Cardiac fibroblast (primary cell): Measurements from ENCODE around the gene SLC25A48.

Experiments used
- DNase-seq, 2 donors: peaks; one replicate each; pipeline versions ENCODE4 v3.0.0 to v3.0.0-alpha.2; 2010; ENCODE audit warnings: low read depth in 2 of 2
- H3K4me3 ChIP-seq, 2 donors: replicated peaks in 1 of 2; 1 replicate in 1 of 2; 2 replicates in 1 of 2; pipeline ENCODE4 v1.5.1; 2011; ENCODE audit warnings: low read depth in 2 of 2, low read length in 2 of 2, mild to moderate bottlenecking in 2 of 2, moderate library complexity in 1 of 2
- CTCF ChIP-seq: IDR thresholded peaks from one replicate; pipeline ENCODE4 v1.5.1; 2011; ENCODE audit warnings: low read depth, mild to moderate bottlenecking, low read length, inconsistent platforms

SLC25A48 gene

DNA sequence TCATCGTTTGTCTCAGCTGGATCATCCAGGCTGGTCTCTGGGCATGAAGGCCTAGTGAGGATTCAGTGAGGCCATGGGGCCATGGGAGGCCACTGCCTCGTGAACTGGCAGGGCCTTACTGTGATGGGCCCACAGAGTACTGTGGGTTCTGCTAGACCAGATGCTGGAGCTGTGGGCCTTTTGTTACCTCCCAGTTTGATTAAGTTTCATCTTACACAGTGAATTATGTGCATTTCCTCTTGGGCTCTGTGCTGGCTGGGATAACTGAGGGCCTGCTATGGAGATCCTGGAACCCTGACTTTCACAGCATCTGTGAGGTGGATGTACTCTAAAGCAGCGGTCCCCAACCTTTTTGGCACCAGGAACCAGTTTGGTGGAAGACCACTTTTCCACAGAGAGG is 19.7 kb upstream of the SLC25A48 start:
- no peak for DNase-seq

GRCh38 chr5:135821061-135821801 is 13.2 kb upstream of the SLC25A48 start:
- H3K4me3 ChIP-seq = no peak overlapping the region
- DNase-seq = no peak
- TF ChIP-seq CTCF = no peak

More for the DNA sequence above, 19.7 kb upstream of the SLC25A48 start:
- H3K4me3 ChIP-seq = no peak overlapping the region
- TF ChIP-seq CTCF = no peak

DNA sequence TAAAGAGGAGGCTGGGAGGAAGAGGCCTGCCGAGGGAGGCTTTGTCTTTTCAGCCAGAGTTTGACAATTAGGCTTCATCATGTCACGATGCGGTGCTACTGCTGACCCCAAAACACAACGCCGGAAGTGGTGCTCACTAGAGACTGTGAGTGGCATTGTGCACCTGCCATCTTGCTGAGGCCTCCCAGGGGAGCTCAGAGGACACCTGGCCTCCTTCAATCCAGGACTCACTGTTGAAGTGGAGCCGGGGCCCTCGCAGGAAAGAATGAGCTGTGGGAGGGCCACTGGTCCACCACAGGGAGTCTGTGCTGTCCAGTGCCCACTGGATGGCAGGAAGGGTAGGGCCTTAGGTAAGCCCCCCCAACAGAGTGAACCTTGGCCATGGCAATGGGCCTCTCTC is 12.7 kb upstream of the SLC25A48 start:
- no peak overlapping the region for H3K4me3 ChIP-seq
- TF ChIP-seq CTCF = no peak
- DNase-seq = no peak

- DNase-seq = no peak
- no peak overlapping the region for H3K4me3 ChIP-seq
- TF ChIP-seq CTCF = no peak
Measured at GRCh38 chr5:135822286-135822685, 12.2 kb upstream of the SLC25A48 start.

DNA sequence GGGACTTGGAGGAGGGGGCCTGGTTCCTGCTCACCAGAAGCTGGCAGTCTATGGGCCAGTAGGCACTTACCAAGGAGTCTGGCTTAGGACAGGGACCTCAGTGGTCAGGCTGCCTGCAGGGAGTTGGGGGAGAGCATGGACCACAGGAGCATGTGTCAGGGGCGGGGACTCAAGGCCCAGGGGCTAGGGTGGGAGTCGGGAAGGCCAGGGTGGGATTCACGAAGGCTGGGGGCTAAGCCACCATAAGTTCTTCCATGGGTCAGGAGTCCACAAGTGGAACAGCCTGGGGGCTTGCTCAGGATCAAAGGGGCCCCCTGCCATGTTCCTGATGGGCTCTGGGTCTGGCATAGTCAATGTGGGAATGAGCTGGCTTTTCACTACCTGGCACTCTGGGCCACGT is 11.5 kb upstream of the SLC25A48 start:
- TF ChIP-seq CTCF = no peak
- no peak overlapping the region for H3K4me3 ChIP-seq
- DNase-seq = no peak

DNA sequence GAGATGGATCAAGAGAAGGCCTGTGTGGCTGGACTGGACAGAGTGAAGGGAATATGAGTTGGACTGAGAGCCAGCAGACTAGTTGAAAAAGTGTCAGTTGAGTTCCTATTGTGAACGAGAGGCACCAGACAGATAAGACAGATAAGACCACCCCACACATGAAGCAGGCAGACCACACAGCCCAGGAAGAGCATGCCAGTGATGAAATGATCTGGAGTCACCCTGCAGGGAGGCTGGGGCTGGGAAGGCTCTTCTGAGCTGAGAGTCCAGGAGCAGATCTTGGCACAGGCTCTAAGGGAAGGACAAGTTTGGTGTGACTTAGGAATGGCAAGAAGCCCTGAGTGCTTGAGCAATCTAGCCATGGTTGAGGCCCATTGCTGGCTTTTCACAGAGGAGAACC is 10.6 kb upstream of the SLC25A48 start:
- DNase-seq = no peak
- H3K4me3 ChIP-seq = no peak overlapping the region
- TF ChIP-seq CTCF = no peak

DNA sequence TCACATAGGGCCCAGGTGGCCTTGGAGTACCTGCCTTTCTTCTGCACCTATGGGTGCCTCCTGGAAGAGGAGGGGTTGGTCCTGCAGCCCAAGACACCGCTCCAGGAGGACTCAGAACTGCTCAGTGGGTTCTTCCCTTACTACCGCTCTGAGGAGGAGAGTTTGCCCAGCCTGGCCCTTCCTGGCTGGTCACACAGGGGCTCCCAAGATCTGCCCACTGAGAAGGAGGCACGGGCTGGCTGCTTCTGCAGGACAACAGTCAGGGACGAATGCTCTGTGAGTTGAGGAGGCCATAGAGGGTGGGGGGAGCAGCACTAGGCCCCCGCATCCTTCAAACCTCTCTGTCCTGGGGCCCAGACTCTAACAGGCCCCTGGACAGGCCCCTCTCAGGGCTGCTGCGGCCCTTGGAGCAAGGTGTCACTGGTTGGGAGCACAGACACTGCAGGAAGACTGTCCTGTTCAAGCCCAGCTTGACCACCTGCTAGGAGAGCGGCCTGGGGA is 9.9 kb upstream of the SLC25A48 start:
- no peak for TF ChIP-seq CTCF
- H3K4me3 ChIP-seq = no peak overlapping the region
- no peak for DNase-seq
